Skeletal muscle cell (primary cell): Measurements from ENCODE around the gene IRF1.
A peak's percentile ranks its signal among the peaks of the same experiment; 100 is the strongest.

Source experiments
- DNase-seq: peaks from one replicate; pipeline ENCODE4 v3.0.0-alpha.2; 2010; ENCODE audit warnings: low read depth
- H3K4me3 ChIP-seq: 2 replicates; pipeline ENCODE4 v1.5.1; 2011; ENCODE audit warnings: low read depth, mild to moderate bottlenecking, control low read depth, low read length, moderate library complexity

The IRF1 gene

DNA sequence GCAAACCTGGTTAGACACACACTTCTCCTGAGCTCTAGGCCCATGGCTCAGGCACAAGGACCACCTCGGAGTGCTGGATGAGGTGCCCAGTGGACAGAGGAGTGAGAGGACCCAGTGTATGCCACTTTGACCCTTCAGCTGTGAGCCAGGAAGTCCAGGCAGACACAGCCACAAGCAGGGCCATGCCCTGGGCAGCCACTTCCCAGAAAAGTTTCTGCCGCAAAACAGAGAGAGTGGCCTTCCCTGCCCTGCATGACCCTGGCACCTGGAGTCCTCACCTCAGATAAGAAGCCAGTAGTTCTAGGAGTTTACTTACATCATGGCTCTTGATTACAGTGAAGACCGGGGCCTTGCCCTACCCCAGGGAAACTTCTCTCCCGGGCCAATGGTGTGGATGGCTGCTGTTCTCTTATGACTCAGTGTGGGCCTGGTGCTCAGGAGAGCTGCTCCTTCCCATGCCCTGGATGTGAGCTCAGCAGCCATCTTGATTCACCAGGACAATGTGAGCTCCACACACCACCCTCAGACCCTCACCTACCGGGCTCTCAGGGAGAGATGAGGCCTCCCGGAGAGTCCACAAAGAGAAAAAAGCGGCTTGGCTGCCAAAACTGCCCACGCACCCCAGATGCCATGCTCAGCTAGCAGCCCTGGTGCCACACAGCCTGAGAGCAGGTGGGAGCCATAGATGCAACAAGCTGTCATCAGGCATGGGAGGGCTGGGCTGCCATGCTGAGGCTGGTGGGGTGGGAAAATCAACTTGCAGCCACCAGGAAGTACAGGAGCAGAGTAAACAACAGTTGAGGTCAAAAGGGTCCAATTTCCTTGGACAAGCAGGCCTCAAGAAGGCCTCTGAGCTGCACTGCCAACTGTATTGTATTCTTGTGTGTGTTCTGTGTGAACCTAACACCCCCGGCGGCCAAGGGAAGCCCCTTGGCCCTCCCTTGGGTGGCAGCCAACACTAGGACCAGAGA is 11.7 kb upstream of the IRF1 start:
- H3K4me3 ChIP-seq: no peak overlapping the region
- DNase-seq: no peak

- H3K4me3 ChIP-seq: no peak overlapping the region
- DNase-seq: no peak
These were observed 11.0 kb upstream of the IRF1 start for GRCh38 chr5:132501629-132501956.

GRCh38 chr5:132500931-132501628 is 10.5 kb upstream of the IRF1 start:
- DNase-seq: no peak
- H3K4me3 ChIP-seq: no peak overlapping the region

- no peak overlapping the region for H3K4me3 ChIP-seq
- no peak for DNase-seq
These were observed 9.8 kb upstream of the IRF1 start for GRCh38 chr5:132500244-132500930.

DNA sequence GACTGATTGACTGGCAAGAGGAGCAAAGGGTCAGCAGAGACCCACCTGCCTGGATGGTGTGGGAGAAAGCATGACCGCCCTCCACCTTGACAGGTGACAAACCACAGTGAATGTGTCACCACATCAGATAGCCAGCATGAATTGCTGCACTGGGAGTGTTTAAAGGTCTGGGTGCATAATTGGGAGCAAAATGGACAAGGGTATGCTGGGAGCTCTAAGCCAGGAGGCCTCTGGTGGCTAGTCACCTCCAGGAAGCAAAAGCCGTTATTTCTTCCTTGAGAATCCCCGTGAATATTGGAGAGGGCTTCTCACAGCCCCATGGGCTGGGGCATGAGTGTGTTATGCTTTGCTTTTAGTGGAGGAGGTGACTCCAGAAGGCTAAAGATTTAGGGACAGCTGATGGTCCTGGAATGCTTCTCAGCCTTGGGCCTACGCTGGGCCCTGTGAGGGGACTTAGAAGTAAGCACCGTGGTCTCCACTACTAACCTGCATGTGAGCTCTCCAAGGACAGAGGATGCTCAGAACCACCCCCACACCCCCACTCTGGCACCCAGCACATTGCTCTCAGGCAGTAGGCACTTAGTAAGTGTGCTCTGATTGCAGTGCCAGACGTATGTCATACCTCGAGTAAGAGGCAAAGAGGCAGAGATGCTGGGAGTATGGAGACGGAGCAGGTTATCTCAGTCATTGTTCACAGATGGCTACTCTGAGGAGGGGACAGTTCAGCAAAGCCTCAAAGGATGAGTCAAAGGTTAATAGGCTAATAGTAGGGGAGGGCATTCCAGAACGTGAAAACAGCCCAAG is 9.1 kb upstream of the IRF1 start:
- DNase-seq: no peak
- no peak overlapping the region for H3K4me3 ChIP-seq

DNA sequence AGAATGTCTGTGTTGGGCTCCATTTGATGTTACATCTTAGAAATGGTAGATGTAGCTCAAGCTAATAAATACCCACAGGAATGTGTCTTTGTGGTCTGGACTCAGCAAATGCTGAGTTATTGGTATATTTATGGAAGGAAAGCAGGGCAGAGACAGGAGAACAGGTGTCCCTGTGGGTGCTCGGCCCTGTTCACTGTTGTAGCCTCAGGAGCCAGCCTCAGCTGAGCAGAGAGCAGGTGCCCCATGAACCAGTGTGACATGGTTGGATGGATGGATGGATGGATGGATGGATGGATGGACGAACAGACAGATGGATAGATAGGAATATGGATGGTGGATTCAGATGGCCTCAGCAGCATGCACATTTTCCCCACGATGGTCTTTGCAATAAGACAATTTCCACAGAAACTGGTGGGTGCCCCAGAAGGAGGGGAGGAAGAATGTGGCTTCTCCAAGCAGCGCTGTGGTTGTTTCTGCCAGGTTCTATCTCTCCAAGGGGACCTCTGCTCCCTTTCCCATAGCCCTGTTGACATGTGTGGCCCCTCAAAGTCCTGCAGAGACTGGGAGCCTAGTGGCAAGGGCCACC is 8.2 kb upstream of the IRF1 start:
- H3K4me3 ChIP-seq: no peak overlapping the region
- no peak for DNase-seq

DNA sequence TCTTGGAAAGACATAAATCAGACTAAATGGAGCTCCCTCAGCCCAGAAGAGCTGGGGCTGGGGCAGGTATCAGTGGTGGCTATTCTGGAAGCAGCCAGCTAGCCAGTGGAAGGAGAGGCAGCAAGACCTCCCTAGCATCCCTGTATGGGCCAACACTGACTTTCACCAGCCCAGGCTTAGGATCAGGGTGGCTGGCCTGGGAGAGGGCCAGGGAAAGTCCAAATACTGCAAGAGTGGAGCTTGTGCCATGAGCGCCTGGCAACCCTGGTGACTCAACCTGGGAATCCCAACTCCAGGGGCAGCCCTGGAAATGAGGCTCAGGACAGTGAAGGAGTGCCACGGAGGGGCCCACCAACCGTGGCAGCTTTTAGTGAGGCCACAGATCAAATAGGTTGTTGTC is 7.6 kb upstream of the IRF1 start:
- H3K4me3 ChIP-seq: no peak overlapping the region
- no peak for DNase-seq

- H3K4me3 ChIP-seq: peak overlapping the region; percentile 58
- peak; percentile 65 for DNase-seq
These were observed 7.0 kb upstream of the IRF1 start for GRCh38 chr5:132497488-132497997.

DNA sequence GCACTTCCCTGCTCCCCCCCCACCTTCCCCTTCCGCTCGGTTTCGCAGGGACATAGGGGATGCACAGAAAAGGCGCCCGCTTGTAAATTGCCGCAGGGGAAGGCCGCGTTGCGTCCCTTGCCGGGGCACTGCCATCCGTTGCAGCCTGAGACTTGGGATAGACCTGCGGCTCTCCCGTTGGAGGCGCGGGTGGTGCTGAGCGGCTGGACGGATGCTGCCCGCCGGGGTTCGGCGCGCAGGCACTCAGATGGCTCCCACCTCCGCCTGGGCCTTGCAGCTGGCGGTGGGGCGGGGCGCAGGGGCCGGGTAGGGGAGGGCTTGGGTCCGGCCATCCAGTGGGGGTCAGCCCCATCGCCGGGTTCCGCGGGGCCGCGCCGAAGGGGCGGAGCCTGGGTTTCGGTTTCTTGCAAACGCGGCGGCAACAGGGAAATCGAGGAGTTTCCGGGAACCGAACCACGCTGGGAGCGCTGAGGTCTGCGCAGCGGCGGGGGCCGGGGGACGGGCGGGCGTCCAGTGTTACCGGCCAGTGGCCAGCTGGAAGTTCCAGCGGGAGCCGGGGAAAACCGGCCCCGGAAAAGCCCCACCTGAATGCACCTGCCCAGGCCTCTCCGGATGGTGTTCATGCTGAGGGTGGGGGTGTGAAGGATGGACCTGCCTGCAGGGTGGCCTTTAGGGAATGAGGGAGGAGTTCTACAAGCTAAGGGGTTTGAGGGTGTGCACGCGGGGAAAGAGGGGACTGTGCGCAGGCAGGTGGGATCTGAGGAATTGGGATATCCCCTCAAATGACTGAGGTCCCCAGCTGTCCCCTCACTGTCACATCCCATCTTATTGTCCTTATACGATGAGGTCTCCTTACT is 6.3 kb upstream of the IRF1 start:
- DNase-seq: no peak
- H3K4me3 ChIP-seq: peak overlapping the region; percentile 58

GRCh38 chr5:132496191-132496630 is 5.6 kb upstream of the IRF1 start:
- no peak for DNase-seq
- peak overlapping the region; percentile 58 for H3K4me3 ChIP-seq

DNA sequence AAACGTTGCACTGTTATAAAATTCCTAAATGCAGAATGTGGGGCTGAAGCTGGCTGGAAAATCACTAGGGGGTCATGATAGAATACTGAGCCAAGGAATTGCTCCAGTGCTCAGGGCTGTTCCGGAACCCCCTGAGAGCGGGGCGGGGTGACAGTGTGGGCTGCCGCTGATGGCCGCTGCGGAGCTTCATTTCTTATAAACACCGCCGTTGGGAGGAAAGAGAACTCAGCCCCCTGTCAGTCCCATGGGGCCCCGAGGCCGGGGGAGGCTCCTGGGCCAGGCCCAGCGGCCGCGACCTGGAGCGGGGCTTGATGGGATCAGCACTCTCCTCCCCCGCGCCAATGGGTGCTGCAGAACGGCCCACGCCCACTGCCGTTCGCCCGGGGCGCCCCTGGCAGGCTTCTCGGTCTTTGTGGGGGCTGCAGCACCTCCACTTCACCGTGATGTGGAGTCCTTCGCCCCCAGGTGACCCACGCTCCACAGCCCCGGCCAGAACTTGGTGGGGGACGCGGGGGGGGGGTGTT is 5.2 kb upstream of the IRF1 start:
- peak overlapping the region; percentile 58 for H3K4me3 ChIP-seq
- peak; percentile 77 for DNase-seq

- no peak for DNase-seq
- H3K4me3 ChIP-seq: no peak overlapping the region
These were observed 3.2 kb upstream of the IRF1 start for GRCh38 chr5:132493821-132494220.

GRCh38 chr5:132493241-132493640 is 2.7 kb upstream of the IRF1 start:
- H3K4me3 ChIP-seq: no peak overlapping the region
- no peak for DNase-seq

DNA sequence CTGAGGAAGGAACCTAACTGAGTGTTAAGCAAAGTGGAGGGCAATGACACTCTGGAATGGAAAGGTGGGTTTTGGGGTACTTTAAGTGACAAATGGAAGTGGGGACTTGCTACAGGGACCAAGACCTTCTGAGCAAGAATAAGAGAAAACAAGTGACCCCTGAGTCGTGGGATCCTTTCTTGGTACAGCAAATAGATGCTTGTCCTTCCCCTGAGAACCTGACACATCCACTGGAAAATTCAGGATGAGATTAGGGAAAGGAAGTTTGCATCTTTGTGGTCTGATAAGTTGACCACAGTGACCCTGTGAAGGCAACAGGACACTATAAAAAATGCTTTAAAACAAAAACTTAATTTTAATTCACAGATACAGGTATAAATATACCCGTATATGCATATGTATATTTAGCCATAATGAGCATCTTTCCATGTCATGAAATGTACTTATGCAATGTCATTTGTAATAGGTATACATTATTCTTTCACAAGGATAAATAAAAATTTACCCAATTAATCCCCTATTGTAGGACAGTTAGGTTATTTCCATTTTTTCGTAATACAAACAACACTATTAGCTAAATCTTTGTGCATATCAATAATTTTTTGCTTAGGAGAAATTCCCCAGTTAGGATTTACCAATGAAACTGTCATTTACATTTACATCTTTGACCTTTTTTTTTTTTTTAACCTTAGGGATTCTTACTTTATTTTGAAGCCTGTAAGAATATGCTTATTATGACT is 2.0 kb upstream of the IRF1 start:
- DNase-seq: no peak
- no peak overlapping the region for H3K4me3 ChIP-seq

DNA sequence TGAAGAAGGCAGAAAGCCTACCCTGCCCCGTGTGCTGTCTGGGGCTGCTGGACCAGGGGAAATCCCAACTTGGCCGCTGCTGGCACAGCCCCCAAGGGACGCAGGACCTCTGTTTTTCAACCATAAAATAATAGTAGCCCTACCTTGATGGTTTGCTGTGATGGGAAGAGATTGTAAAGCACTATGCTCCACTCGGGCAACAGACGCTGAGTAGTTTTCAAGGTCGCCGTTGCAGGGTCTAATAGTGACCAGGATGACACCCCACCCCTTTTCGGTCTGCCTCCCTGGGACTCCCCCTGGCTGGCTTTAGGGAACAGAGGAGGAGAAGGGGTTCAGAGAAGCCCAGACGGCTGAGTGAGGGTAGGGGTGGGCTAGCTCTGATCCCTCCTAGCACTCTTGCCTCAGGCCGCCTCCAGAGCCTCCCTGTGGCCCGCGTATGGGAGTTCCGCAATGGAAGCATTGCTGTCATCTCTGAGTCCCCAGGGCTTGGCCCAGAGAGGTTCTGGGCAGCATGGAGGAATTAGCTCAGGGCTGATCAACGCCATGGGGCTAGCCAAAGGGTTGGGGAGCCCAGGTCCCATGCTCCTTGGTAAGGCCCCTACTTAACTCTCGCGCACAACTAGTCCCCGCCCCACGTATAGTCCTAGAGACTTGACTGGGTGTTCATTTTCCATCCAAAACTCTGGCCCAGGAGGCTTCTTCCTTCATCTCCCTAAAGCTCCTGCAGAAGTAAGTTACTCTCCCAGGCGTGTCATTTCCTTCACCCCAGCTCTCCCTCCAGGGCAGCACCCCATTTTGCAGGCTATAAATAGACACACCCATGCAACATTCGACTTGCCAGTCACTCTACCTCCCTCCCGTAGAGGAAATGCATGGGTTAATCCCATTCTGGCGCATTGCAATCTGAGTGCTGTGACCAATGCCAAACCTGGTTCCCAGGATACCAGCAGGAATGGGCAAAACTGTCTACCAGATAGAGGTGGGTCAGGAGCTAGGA is 1.1 kb upstream of the IRF1 start:
- H3K4me3 ChIP-seq: peak overlapping the region; percentile 88
- no peak for DNase-seq

DNA sequence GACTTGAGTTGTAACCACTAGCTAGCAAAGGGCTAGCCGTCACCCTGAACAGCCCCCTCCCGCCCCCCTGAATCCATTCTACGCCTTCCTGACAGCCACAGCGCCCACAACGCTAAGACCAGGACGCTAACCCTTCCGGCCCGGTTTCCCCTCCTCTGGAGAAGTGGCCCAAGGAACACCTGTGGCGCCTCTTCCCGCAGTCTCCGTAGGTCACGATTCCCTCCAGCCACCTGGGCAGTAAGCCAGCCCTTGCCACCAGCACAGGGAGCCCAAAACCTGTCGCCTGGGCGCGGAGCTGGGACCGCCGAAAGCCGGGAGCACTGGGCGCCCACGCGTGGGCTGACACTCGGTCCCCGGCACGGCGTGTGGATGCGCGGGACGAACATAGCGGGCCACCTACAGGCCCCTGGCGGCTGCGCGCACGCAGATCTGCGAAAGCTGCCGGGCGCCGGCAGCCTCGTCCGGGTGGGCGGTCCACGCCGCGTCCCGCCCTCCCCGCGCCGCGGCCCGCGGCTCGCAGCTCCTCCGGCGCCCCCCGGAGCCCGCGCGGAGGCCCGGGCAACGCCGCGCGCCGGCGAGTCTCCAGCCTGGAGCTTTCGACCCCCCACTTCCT is 596 bp downstream of the IRF1 start:
- H3K4me3 ChIP-seq: peak overlapping the region; percentile 88
- DNase-seq: no peak
